ENCODE results near the gene CPED1. TPM values are rescaled to one million over a fixed set of nuclear protein-coding genes. Genes with fewer than 3 reads are reported as not detected.

The CPED1 gene
- total and polyA plus RNA-seq, 2 experiments from 2014 or later = 0.17 to 0.47 TPM

- ATAC-seq (peak; percentile 79), DNase-seq (ENCODE audit: low spot score) (peak; percentile 68)
- Histone ChIP-seq H3K4me1 (ENCODE audit: insufficient read depth) (peaks cover 19% of the 10 kb centered on the region), H3K27ac (ENCODE audit: low read depth) (peak overlapping the region; percentile 48; the same call in 1 of the 2 replicates), H2AFZ (peak overlapping the region; percentile 1; the same call in 1 of the 2 replicates), H3K4me2 (peak overlapping the region; percentile 31), H4K20me1 (replicated peaks; ENCODE audit: insufficient read depth) (no peaks in the 10 kb centered on the region), H3K4me3 (no peak overlapping the region), H3F3A (replicated peaks; ENCODE audit: low read depth) (no peaks in the 10 kb centered on the region), H3K79me2 (replicated peaks; ENCODE audit: insufficient read depth) (no peaks in the 10 kb centered on the region), H3K9me2 (ENCODE audit: insufficient read depth) (no peaks in the 10 kb centered on the region), H3K36me3 (ENCODE audit: insufficient read depth) (no peaks in the 10 kb centered on the region), H3K27me3 (ENCODE audit: insufficient read depth) (no peaks in the 10 kb centered on the region)
- no peaks in the 10 kb centered on the region; the same call in 2 of the 3 replicates for H3K36me3 Mint-ChIP-seq (ENCODE audit: low read depth)
- TF ChIP-seq, protein P1, sequence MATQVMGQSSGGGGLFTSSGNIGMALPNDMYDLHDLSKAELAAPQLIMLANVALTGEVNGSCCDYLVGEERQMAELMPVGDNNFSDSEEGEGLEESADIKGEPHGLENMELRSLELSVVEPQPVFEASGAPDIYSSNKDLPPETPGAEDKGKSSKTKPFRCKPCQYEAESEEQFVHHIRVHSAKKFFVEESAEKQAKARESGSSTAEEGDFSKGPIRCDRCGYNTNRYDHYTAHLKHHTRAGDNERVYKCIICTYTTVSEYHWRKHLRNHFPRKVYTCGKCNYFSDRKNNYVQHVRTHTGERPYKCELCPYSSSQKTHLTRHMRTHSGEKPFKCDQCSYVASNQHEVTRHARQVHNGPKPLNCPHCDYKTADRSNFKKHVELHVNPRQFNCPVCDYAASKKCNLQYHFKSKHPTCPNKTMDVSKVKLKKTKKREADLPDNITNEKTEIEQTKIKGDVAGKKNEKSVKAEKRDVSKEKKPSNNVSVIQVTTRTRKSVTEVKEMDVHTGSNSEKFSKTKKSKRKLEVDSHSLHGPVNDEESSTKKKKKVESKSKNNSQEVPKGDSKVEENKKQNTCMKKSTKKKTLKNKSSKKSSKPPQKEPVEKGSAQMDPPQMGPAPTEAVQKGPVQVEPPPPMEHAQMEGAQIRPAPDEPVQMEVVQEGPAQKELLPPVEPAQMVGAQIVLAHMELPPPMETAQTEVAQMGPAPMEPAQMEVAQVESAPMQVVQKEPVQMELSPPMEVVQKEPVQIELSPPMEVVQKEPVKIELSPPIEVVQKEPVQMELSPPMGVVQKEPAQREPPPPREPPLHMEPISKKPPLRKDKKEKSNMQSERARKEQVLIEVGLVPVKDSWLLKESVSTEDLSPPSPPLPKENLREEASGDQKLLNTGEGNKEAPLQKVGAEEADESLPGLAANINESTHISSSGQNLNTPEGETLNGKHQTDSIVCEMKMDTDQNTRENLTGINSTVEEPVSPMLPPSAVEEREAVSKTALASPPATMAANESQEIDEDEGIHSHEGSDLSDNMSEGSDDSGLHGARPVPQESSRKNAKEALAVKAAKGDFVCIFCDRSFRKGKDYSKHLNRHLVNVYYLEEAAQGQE (IDR thresholded peaks at IDR 0.05; ENCODE audit: unreplicated experiment) = no peak
- TF ChIP-seq ETS1 (IDR thresholded peaks at IDR 0.05) (no peak), ZNF114 (CRISPR knock-in tag; IDR thresholded peaks at IDR 0.05) (no peak), POLR2AphosphoS5 (IDR thresholded peaks at IDR 0.05; ENCODE audit: low read depth) (no peak), STAT1 (IDR thresholded peaks at IDR 0.05; ENCODE audit: unreplicated experiment) (no peak), NANOG (IDR thresholded peaks at IDR 0.05; ENCODE audit: borderline replicate concordance) (no peak), JUNB (IDR thresholded peaks at IDR 0.05; ENCODE audit: unreplicated experiment) (no peak), EZH2 (IDR thresholded peaks at IDR 0.05; ENCODE audit: low read depth, unreplicated experiment) (no peak), EZH2phosphoT487 (IDR thresholded peaks at IDR 0.05; ENCODE audit: unreplicated experiment) (no peak), CTCF (conservative IDR thresholded peaks at IDR 0.05; ENCODE audit: low read depth in 2 of 2) (no peak), ZNF331 (CRISPR knock-in tag; IDR thresholded peaks at IDR 0.05; ENCODE audit: low read depth) (no peak), CREB1 (CRISPR knock-in tag; IDR thresholded peaks at IDR 0.05; ENCODE audit: low read depth) (no peak)
- TF ChIP-seq, protein P2, sequence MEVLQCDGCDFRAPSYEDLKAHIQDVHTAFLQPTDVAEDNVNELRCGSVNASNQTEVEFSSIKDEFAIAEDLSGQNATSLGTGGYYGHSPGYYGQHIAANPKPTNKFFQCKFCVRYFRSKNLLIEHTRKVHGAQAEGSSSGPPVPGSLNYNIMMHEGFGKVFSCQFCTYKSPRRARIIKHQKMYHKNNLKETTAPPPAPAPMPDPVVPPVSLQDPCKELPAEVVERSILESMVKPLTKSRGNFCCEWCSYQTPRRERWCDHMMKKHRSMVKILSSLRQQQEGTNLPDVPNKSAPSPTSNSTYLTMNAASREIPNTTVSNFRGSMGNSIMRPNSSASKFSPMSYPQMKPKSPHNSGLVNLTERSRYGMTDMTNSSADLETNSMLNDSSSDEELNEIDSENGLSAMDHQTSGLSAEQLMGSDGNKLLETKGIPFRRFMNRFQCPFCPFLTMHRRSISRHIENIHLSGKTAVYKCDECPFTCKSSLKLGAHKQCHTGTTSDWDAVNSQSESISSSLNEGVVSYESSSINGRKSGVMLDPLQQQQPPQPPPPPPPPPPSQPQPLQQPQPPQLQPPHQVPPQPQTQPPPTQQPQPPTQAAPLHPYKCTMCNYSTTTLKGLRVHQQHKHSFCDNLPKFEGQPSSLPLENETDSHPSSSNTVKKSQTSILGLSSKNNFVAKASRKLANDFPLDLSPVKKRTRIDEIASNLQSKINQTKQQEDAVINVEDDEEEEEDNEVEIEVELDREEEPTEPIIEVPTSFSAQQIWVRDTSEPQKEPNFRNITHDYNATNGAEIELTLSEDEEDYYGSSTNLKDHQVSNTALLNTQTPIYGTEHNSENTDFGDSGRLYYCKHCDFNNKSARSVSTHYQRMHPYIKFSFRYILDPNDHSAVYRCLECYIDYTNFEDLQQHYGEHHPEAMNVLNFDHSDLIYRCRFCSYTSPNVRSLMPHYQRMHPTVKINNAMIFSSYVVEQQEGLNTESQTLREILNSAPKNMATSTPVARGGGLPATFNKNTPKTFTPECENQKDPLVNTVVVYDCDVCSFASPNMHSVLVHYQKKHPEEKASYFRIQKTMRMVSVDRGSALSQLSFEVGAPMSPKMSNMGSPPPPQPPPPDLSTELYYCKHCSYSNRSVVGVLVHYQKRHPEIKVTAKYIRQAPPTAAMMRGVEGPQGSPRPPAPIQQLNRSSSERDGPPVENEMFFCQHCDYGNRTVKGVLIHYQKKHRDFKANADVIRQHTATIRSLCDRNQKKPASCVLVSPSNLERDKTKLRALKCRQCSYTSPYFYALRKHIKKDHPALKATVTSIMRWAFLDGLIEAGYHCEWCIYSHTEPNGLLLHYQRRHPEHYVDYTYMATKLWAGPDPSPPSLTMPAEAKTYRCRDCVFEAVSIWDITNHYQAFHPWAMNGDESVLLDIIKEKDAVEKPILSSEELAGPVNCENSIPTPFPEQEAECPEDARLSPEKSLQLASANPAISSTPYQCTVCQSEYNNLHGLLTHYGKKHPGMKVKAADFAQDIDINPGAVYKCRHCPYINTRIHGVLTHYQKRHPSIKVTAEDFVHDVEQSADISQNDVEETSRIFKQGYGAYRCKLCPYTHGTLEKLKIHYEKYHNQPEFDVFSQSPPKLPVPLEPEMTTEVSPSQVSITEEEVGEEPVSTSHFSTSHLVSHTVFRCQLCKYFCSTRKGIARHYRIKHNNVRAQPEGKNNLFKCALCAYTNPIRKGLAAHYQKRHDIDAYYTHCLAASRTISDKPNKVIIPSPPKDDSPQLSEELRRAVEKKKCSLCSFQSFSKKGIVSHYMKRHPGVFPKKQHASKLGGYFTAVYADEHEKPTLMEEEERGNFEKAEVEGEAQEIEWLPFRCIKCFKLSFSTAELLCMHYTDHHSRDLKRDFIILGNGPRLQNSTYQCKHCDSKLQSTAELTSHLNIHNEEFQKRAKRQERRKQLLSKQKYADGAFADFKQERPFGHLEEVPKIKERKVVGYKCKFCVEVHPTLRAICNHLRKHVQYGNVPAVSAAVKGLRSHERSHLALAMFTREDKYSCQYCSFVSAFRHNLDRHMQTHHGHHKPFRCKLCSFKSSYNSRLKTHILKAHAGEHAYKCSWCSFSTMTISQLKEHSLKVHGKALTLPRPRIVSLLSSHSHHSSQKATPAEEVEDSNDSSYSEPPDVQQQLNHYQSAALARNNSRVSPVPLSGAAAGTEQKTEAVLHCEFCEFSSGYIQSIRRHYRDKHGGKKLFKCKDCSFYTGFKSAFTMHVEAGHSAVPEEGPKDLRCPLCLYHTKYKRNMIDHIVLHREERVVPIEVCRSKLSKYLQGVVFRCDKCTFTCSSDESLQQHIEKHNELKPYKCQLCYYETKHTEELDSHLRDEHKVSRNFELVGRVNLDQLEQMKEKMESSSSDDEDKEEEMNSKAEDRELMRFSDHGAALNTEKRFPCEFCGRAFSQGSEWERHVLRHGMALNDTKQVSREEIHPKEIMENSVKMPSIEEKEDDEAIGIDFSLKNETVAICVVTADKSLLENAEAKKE (CRISPR knock-in tag; IDR thresholded peaks at IDR 0.05) = no peak
- H3K4me3 Mint-ChIP-seq = peak overlapping the region; percentile 14; the same call in 1 of the 3 replicates
- peaks cover 26% of the 10 kb centered on the region for H3K4me1 Mint-ChIP-seq
- H3K9me3 Mint-ChIP-seq = no peaks in the 10 kb centered on the region; the same call in 2 of the 3 replicates
- no peaks in the 10 kb centered on the region for H3K27me3 Mint-ChIP-seq (ENCODE audit: insufficient read depth, low read depth, poor library complexity)
- peak overlapping the region; percentile 80; the same call in 1 of the 2 replicates for H3K27ac Mint-ChIP-seq
These were observed 114.1 kb downstream of the CPED1 start for GRCh38 chr7:121102619-121103018.

All from GM23338 (cell line).